Fibroblast of lung (primary cell): ENCODE data around the gene BAIAP3.

Experiments used
- CTCF ChIP-seq, 2 donors: IDR thresholded peaks in 1 of 2; conservative IDR thresholded peaks in 1 of 2; 1 replicate in 1 of 2; 2 replicates in 1 of 2; pipeline ENCODE4 v1.5.1; 2011 to 2012; ENCODE audit warnings: low read length in 2 of 2, control low read depth in 1 of 2, inconsistent platforms in 1 of 2, low read depth in 1 of 2, mild to moderate bottlenecking in 1 of 2
- EZH2 ChIP-seq: IDR thresholded peaks from 2 replicates; pipeline ENCODE4 v1.5.1; 2012; ENCODE audit warnings: low read length, control low read depth, mild to moderate bottlenecking; ENCODE audit errors: missing control alignments

- TF ChIP-seq CTCF (conservative IDR thresholded peaks at IDR 0.05 in 1 of 2, IDR thresholded peaks at IDR 0.05 in 1 of 2; ENCODE audit: low read depth in 1 of 2, low read length in 2 of 2) (no peak), EZH2 (no peak)
These were observed 44.1 kb downstream of the BAIAP3 start for GRCh38 chr16:1377406-1378010.
